Stimulated activated CD4-positive, alpha-beta T cell treated with anti-CD3 and anti-CD28 coated beads, Interleukin-2, amount 100 ng/mL, for 24 hours (primary cell): ENCODE data around the gene STK11.

ENCODE experiments used
- DNase-seq, 2 donors: peaks; one replicate each; pipeline ENCODE4 v3.0.0-alpha.2; 2020

The STK11 gene

DNA sequence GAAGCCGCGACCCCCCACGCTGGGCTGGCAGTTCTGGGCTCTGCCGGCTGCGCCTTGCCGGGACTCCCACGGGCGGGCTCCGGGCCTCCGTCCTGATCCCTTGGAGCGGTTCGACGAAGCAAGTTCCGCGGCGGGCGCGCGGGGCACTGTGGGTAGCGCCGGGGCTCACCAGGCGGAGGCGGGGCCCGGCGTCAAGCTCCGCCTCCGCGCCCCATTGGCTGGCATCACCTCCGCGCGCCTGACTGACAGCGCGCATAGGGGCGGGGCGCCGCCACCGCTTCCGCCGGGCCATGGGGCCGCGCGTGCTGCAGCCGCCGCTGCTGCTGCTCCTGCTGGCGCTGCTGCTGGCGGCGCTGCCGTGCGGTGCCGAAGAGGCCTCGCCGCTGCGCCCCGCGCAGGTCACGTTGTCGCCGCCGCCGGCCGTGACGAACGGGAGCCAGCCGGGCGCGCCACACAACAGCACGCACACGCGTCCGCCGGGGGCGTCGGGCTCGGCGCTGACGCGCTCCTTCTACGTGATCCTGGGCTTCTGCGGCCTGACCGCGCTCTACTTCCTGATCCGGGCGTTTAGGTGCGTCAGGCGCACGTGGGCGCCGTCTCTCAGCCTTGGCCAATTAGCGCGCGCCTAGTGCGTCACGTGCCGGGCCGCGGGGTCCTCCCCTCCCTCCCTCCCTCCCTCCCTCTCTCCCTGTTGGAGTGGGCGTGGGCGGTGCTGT is 69.8 kb downstream of the STK11 start, which contains the start of gene FAM174C:
Gene FAM174C (plus strand): TSS at position 271 of the 716 bp plus-strand sequence. CDS start 20 bp downstream, at position 291.
- DNase-seq = peak; percentile 95 to 98

DNA sequence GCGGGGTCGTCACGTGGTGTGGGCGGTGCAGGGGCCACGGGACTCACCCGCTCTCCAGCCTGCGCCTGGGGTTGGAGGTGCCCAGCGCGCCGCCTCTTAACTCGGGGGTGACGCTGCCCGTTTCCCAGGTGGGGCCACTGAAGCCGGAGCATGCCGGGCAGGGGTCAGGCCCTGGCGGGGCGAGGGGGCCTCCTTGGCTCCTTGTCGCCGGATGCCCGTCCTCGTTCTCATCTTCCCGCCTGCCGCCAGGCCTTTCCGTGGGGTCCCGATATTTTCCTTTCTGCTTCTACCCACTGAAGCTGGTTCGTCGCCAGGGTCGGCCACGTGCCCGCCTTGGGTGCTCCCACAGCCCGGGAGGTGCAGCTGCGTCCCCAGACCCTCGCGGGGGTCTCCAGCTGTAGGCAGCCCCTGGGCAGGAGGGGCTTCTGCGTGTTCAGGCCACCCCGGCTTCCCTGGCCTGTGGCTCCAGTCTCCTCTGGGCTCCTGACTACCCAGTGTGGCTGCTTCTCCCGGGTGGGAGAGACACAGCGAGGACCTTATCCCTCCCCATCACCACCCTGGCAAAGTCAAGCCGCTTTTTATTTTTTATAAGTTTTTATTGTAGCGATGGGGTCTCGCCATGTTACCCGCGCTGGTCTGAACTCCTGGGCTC is 70.5 kb downstream of the STK11 start:
- no peak for DNase-seq

DNA sequence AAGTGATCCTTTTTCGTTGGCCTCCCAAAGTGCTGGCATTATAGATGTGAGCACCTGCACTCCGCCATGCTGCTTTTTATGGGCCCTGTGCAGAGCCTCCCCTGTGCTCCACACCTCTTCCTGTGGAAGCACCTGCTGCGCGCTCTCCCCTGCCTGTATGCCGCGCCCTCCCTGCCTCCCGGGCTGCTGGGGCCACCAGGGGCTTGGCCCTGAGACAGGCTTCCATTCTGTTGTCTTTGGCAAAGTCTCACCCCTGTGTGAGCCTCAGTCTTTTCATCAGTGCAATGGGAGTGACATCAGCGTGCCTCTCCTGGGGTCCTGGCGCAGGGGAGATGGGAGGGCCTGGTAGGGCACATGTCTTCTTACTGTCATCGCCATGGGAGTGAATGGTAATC is 71.0 kb downstream of the STK11 start:
- DNase-seq = peak in 1 of 2 donors; percentile 52

DNA sequence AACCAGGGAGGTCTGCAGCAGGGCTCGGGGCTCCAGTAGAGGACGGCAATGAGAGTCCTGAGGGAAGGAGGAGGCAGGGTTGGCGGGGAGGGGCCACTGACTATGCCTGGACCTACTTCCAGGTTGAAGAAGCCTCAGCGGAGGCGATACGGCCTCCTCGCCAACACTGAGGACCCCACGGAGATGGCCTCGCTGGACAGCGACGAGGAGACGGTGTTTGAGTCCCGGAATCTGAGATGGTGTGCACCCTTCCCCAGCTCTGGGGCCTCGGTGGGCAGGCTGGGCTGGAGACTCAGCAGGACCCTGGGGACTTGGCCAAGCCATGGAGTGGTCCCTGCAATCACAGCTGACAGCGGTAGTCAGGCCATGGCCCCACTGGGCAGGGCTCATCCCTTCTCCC is 71.5 kb downstream of the STK11 start:
- no peak for DNase-seq
